H1 (cell line): ENCODE data around the gene COTL1. TPM values are rescaled to one million over a fixed set of nuclear protein-coding genes. Genes with fewer than 3 reads are reported as not detected.

Experiments used
- CTCF ChIA-PET: fragments of 300-600 bp; sonication (Branson Sonifier 250); formaldehyde crosslinking; loops from one replicate; lab custom pipeline; 2021; ENCODE audit not compliant: partially characterized antibody; lab: Charles Lee
- POLR2A ChIA-PET: fragments of 300-600 bp; sonication (Branson Sonifier 250); formaldehyde crosslinking; loops from one replicate; lab custom pipeline; 2021; ENCODE audit warnings: inconsistent platforms; ENCODE audit not compliant: partially characterized antibody; lab: Charles Lee
- DNase-seq, 2 experiments: peaks; one replicate each; pipeline versions ENCODE4 v3.0.0 to v3.0.0-alpha.2; 2010 to 2022; ENCODE audit warnings: low spot score in 2 of 2, low read depth in 1 of 2, mixed read lengths in 1 of 2
- FAIRE-seq: peaks from 2 replicates; lab custom pipeline; 2011; peaks lifted over from hg19 to GRCh38; lab: Jason Lieb, UNC
- H2AFZ ChIP-seq: 2 replicates; pipeline ENCODE4 v1.8.1; 2012; ENCODE audit warnings: low read length, inconsistent platforms
- H2AK5ac ChIP-seq: 2 replicates; pipeline ENCODE4 v1.6.1; 2013; ENCODE audit warnings: low read depth, low read length
- H2BK120ac ChIP-seq: replicated peaks from 2 replicates; pipeline ENCODE3; 2013; ENCODE audit warnings: low read depth, low read length, inconsistent platforms
- H2BK12ac ChIP-seq: 2 replicates; pipeline ENCODE4 v1.6.1; 2013; ENCODE audit warnings: low read depth, low read length
- H2BK15ac ChIP-seq: 2 replicates; pipeline ENCODE4 v1.6.1; 2013; ENCODE audit warnings: low read length
- H2BK20ac ChIP-seq: 2 replicates; pipeline ENCODE4 v1.6.1; 2013; ENCODE audit warnings: low read length
- H2BK5ac ChIP-seq: 2 replicates; pipeline ENCODE4 v1.6.1; 2013; ENCODE audit warnings: low read depth, low read length
- H3K14ac ChIP-seq: 2 replicates; pipeline ENCODE4 v1.6.1; 2013; ENCODE audit warnings: inconsistent platforms; ENCODE audit not compliant: insufficient read length
- H3K18ac ChIP-seq: 2 replicates; pipeline ENCODE4 v1.6.1; 2013; ENCODE audit warnings: low read length; ENCODE audit errors: extremely low read depth
- H3K23ac ChIP-seq: 2 replicates; pipeline ENCODE4 v1.6.1; 2013; ENCODE audit warnings: inconsistent platforms; ENCODE audit not compliant: insufficient read length
- H3K23me2 ChIP-seq: 2 replicates; pipeline ENCODE4 v1.6.1; 2013; ENCODE audit warnings: low read depth, low read length
- H3K27ac ChIP-seq: 2 replicates; pipeline ENCODE4 v1.6.1; 2011; ENCODE audit warnings: low read depth, low read length, inconsistent platforms
- H3K27me3 ChIP-seq, 4 experiments: replicated peaks in 1 of 4; 1 replicate in 1 of 4; 2 replicates in 3 of 4; pipeline versions ENCODE4 v1.6.1 to v1.8.1; 2011 to 2013; ENCODE audit warnings: low read length in 3 of 4, mild to moderate bottlenecking in 3 of 4, inconsistent platforms in 2 of 4, mixed read lengths in 2 of 4, moderate library complexity in 1 of 4; ENCODE audit not compliant: control insufficient read depth in 3 of 4, insufficient read depth in 3 of 4; ENCODE audit errors: extremely low read depth in 1 of 4
- H3K36me3 ChIP-seq, 4 experiments: 2 replicates each; pipeline versions ENCODE4 v1.6.1 to v1.8.1; 2011 to 2013; ENCODE audit warnings: mild to moderate bottlenecking in 4 of 4, low read length in 3 of 4, moderate library complexity in 2 of 4, control low read depth in 1 of 4, inconsistent platforms in 1 of 4; ENCODE audit not compliant: insufficient read depth in 4 of 4, control insufficient read depth in 2 of 4
- H3K4ac ChIP-seq: replicated peaks from 2 replicates; pipeline ENCODE3; 2013; ENCODE audit warnings: low read length, low read depth, mixed read lengths, inconsistent platforms; ENCODE audit not compliant: insufficient read length
- H3K4me1 ChIP-seq, 4 experiments: replicated peaks in 1 of 4; 1 replicate in 1 of 4; 2 replicates in 3 of 4; pipeline versions ENCODE4 v1.6.1 to v1.8.1; 2011 to 2013; ENCODE audit warnings: low read length in 3 of 4, inconsistent platforms in 2 of 4, mixed read lengths in 1 of 4; ENCODE audit not compliant: insufficient read depth in 4 of 4, control insufficient read depth in 3 of 4
- H3K4me2 ChIP-seq, 2 experiments: 2 replicates each; pipeline versions ENCODE4 v1.6.1 to v1.8.1; 2011 to 2013; ENCODE audit warnings: low read depth in 2 of 2, low read length in 2 of 2, control low read depth in 1 of 2, inconsistent platforms in 1 of 2, mild to moderate bottlenecking in 1 of 2; ENCODE audit not compliant: insufficient read depth in 1 of 2
- H3K4me3 ChIP-seq, 4 experiments: fragments of 200-600, 300-600 bp in 1 of 4; sonication (generic), shearing (Covaris generic), sonication (Bioruptor Twin) in 1 of 4; 2 replicates each; pipeline versions ENCODE4 v1.5.1 to v1.8.1; 2011 to 2016; ENCODE audit warnings: low read length in 4 of 4, low read depth in 3 of 4, control low read depth in 2 of 4, inconsistent platforms in 2 of 4, mild to moderate bottlenecking in 2 of 4, mixed read lengths in 1 of 4, moderate library complexity in 1 of 4; ENCODE audit not compliant: insufficient read depth in 2 of 4; ENCODE audit errors: extremely low read depth in 1 of 4
- H3K56ac ChIP-seq: replicated peaks from 2 replicates; pipeline ENCODE3; 2013; ENCODE audit warnings: low read depth, mild to moderate bottlenecking, mixed read lengths, low read length, inconsistent platforms; ENCODE audit not compliant: insufficient read length
- H3K79me1 ChIP-seq: 2 replicates; pipeline ENCODE4 v1.6.1; 2013; ENCODE audit warnings: low read depth, low read length, control low read depth
- H3K79me2 ChIP-seq, 2 experiments: 2 replicates each; pipeline versions ENCODE4 v1.6.1 to v1.8.1; 2012 to 2013; ENCODE audit warnings: low read length in 2 of 2, mild to moderate bottlenecking in 2 of 2, inconsistent platforms in 1 of 2; ENCODE audit not compliant: insufficient read depth in 2 of 2, control insufficient read depth in 1 of 2
- H3K9ac ChIP-seq, 4 experiments: replicated peaks in 1 of 4; 1 replicate in 1 of 4; 2 replicates in 3 of 4; pipeline versions ENCODE4 v1.6.1 to v1.8.1; 2011 to 2013; ENCODE audit warnings: low read depth in 3 of 4, low read length in 3 of 4, control low read depth in 2 of 4, mild to moderate bottlenecking in 2 of 4, moderate library complexity in 2 of 4, inconsistent platforms in 1 of 4; ENCODE audit errors: extremely low read depth in 1 of 4
- H3K9me3 ChIP-seq, 2 experiments: 2 replicates each; pipeline versions ENCODE4 v1.6.1 to v1.8.1; 2012 to 2013; ENCODE audit warnings: mild to moderate bottlenecking in 2 of 2, moderate library complexity in 2 of 2, control low read depth in 1 of 2, inconsistent platforms in 1 of 2, low read depth in 1 of 2, low read length in 1 of 2, mixed read lengths in 1 of 2; ENCODE audit not compliant: insufficient read depth in 2 of 2
- H4K20me1 ChIP-seq, 2 experiments: replicated peaks in 1 of 2; 2 replicates each; pipeline versions ENCODE3 to v1.8.1; 2011 to 2013; ENCODE audit warnings: inconsistent platforms in 2 of 2, low read length in 2 of 2, mild to moderate bottlenecking in 1 of 2; ENCODE audit not compliant: insufficient read depth in 2 of 2, control insufficient read depth in 1 of 2
- H4K5ac ChIP-seq: 2 replicates; pipeline ENCODE4 v1.6.1; 2013; ENCODE audit warnings: low read length, low read depth, mixed read lengths, inconsistent platforms; ENCODE audit not compliant: insufficient read length
- H4K8ac ChIP-seq: 2 replicates; pipeline ENCODE4 v1.8.0; 2013; ENCODE audit warnings: mild to moderate bottlenecking, moderate library complexity, low read length, inconsistent platforms; ENCODE audit not compliant: insufficient read depth; ENCODE audit errors: extremely low read depth
- H4K91ac ChIP-seq: replicated peaks from 2 replicates; pipeline ENCODE3; 2013; ENCODE audit warnings: low read length, mixed read lengths, inconsistent platforms; ENCODE audit not compliant: insufficient read length
- CHD1 ChIP-seq: IDR thresholded peaks from 2 replicates; pipeline ENCODE4 v1.6.1; 2012; ENCODE audit warnings: low read depth, low read length, improper control_type of control experiment
- KDM1A ChIP-seq: fragments of 200-600, 300-600 bp; sonication (generic); IDR thresholded peaks from 2 replicates; pipeline ENCODE4 v1.7.1; 2016; ENCODE audit warnings: mild to moderate bottlenecking, low read length, borderline replicate concordance
- SP4 ChIP-seq: IDR thresholded peaks from 2 replicates; pipeline ENCODE4 v1.6.1; 2012; ENCODE audit warnings: low read length, inconsistent platforms
- WGBS, 2 experiments: shearing (Covaris generic) in 1 of 2; methylation state at CpG; one replicate each; pipeline versions ENCODE4 v1.1.6 to v1.1.7; 2013 to 2015; ENCODE audit warnings: low lambda C conversion rate in 2 of 2, mixed read lengths in 2 of 2, inconsistent platforms in 1 of 2, low coverage in 1 of 2, missing lambda C conversion rate in 1 of 2; ENCODE audit not compliant: insufficient replicate concordance in 2 of 2, insufficient coverage in 1 of 2, insufficient read length in 1 of 2; ENCODE audit errors: extremely low coverage in 1 of 2, missing lambda C conversion rate in 1 of 2; 5-methylcytosine and 5-hydroxymethylcytosine counted together
- polyA plus RNA-seq, 7 experiments: library from polyadenylated mRNA; depleted of rRNA in 3 of 7; stranded (reverse) in 5 of 7; unstranded in 2 of 7; fragments of >200 nt in 5 of 7; fragments of 200-250 nt in 2 of 7; gene quantifications; 1 replicate in 5 of 7; 2 replicates in 1 of 7; 4 replicates in 1 of 7; pipeline versions ENCODE4 v1.2.1 to v1.2.3, GENCODE V29; 2011 to 2013; ENCODE audit warnings: missing spikeins in 2 of 7, mixed read lengths in 2 of 7
- total RNA-seq: library from RNA; stranded (reverse); fragmentation: NEBNext Ultra II Directional; extraction: Animal tissue kit (Norgen Biotek cat#: 25700); gene quantifications from 2 replicates; pipeline ENCODE4 v1.2.1, GENCODE V29; 2021

Gene COTL1
- total and polyA plus RNA-seq, 2 of the 8 experiments (the other 6 are each of a cell fraction or from before 2014, with no cell fraction given), result 59.2 to 183 TPM

DNA sequence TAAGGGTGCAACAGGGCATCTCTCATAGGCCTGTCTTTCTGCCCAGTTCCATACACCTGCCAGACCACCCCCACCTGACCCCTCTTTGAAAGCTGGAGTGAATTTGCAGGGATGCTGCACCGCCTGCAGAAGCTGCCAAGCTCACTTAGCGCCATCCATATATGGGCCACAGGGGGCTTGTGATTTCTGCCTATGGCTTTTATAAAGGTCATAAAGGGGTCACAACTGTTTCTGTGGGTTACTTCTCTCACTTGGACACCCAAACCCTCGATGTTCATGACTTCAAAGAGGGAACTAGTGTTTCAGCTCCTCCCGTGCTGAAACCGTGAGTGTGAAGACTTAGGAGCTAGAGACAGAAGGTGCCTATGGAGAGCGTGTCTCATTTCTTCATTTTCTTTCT lies 89.6 kb downstream of the COTL1 start:
- Histone ChIP-seq H3K4me2 (no peak overlapping the region), H3K27ac (no peak overlapping the region), H3K56ac (no peak overlapping the region), H3K79me1 (no peaks in the 10 kb centered on the region), H2BK20ac (no peak overlapping the region), H3K4ac (no peak overlapping the region), H3K4me3 (no peak overlapping the region), H3K36me3 (no peaks in the 10 kb centered on the region), H3K9ac (no peak overlapping the region), H2BK5ac (no peak overlapping the region), H4K5ac (no peak overlapping the region), H3K4me1 (peaks cover 5 to 20% (median 13%) of the 10 kb centered on the region in 4 experiments), H4K20me1 (no peaks in the 10 kb centered on the region), H3K23me2 (no peaks in the 10 kb centered on the region), H4K8ac (no peak overlapping the region), H3K14ac (no peak overlapping the region), H2BK12ac (0 out of 2 replicates have a peak overlapping the region, but pooled peaks have one; percentile 60), H2AK5ac (no peak overlapping the region), H2BK120ac (no peak overlapping the region), H3K23ac (no peak overlapping the region), H2AFZ (no peak overlapping the region), H3K27me3 (no peaks in the 10 kb centered on the region; a peak in 1 of 7 replicates), H3K18ac (no peak overlapping the region), H2BK15ac (no peak overlapping the region), H3K79me2 (no peaks in the 10 kb centered on the region), H3K9me3 (peaks cover 7 to 10% of the 10 kb centered on the region in 2 experiments; a peak in 3 of 4 replicates), H4K91ac (no peak overlapping the region)
- TF ChIP-seq KDM1A, result no peak
- TF ChIP-seq SP4, result no peak
- no peak for TF ChIP-seq CHD1
- no peak for FAIRE-seq
- 97% methylated on average over 6 of the region's 6 CpGs; no CpG with 5 or more reads in 1 of the 2 experiments for WGBS, 2 experiments
- no peak for DNase-seq
- CTCF ChIA-PET, result interaction anchor here (0.7 to 4.0 kb wide), 10 partner anchors 11 to 210 kb away, joined by 3 to 34 read pairs (median 4); no protein-coding TSS in a partner anchor
- POLR2A ChIA-PET, result interaction anchor here (1.3 to 1.4 kb wide), 2 partner anchors 9 to 101 kb away, joined by 3 read pairs; no protein-coding TSS in a partner anchor
